IMR-90 (cell line): ENCODE results near the gene AANAT.

Experiments used
- BHLHE40 ChIP-seq: fragments of 150-350 bp; IDR thresholded peaks from 2 replicates; pipeline ENCODE4 v1.6.1; 2016; ENCODE audit warnings: mild to moderate bottlenecking, low read depth, low read length
- CEBPB ChIP-seq: IDR thresholded peaks from 2 replicates; pipeline ENCODE4 v1.6.1; 2012; ENCODE audit warnings: low read depth, low read length, improper control_type of control experiment
- CHD1 ChIP-seq: IDR thresholded peaks from 2 replicates; pipeline ENCODE4 v1.6.1; 2012; ENCODE audit warnings: low read depth, low read length, improper control_type of control experiment
- MAFK ChIP-seq: IDR thresholded peaks from 2 replicates; pipeline ENCODE4 v1.6.1; 2012; ENCODE audit warnings: low read depth, low read length, improper control_type of control experiment
- MXI1 ChIP-seq: IDR thresholded peaks from 2 replicates; pipeline ENCODE4 v1.6.1; 2012; ENCODE audit warnings: low read depth, mild to moderate bottlenecking, low read length, moderate library complexity, borderline replicate concordance
- NFE2L2 ChIP-seq: fragments of 150-350 bp; IDR thresholded peaks from 2 replicates; pipeline ENCODE4 v1.6.1; 2016; ENCODE audit warnings: low read depth, mild to moderate bottlenecking, low read length
- POLR2A ChIP-seq: IDR thresholded peaks from 2 replicates; pipeline ENCODE4 v1.6.1; 2012; ENCODE audit warnings: mild to moderate bottlenecking, low read depth, low read length
- RAD21 ChIP-seq: IDR thresholded peaks from 2 replicates; pipeline ENCODE4 v1.6.1; 2012; ENCODE audit warnings: low read length, improper control_type of control experiment
- RFX5 ChIP-seq: IDR thresholded peaks from 2 replicates; pipeline ENCODE4 v1.8.0; 2012; ENCODE audit warnings: low read depth, mild to moderate bottlenecking, low read length, moderate library complexity
- SMC3 ChIP-seq: fragments of 150-350 bp; IDR thresholded peaks from 2 replicates; pipeline ENCODE4 v1.6.1; 2016; ENCODE audit warnings: low read depth, mild to moderate bottlenecking, antibody characterized with exemption, low read length, moderate library complexity
- TF ChIP-seq, protein P1 (sequence below): conservative IDR thresholded peaks from 2 replicates; pipeline ENCODE4 v1.5.1; 2012; ENCODE audit warnings: mild to moderate bottlenecking, low read depth, low read length, improper control_type of control experiment
- TF ChIP-seq, protein P2 (sequence below): fragments of 150-350 bp; IDR thresholded peaks from 2 replicates; pipeline ENCODE4 v1.6.1; 2017; ENCODE audit warnings: mild to moderate bottlenecking, antibody characterized with exemption, low read length, low read depth

DNA sequence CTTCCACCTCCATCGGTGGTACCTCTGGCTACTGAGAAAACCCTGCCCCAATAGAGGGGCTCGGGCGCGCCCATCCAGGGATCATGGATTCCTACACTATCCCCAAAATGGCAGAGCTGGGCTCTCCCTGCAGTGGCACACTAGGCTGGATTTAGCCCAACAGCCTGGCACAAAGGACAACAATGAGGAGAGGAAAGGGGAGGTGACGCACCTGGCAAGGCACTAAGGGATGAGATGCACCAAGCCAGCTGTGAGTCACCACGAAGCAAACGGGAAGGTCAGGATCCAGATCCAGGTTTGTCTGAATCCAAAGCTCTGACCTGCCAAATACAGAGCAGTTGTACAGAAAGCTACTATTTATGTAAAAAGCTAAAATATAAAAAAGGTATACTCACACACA lies 32.5 kb upstream of the AANAT start:
- TF ChIP-seq, protein P1, sequence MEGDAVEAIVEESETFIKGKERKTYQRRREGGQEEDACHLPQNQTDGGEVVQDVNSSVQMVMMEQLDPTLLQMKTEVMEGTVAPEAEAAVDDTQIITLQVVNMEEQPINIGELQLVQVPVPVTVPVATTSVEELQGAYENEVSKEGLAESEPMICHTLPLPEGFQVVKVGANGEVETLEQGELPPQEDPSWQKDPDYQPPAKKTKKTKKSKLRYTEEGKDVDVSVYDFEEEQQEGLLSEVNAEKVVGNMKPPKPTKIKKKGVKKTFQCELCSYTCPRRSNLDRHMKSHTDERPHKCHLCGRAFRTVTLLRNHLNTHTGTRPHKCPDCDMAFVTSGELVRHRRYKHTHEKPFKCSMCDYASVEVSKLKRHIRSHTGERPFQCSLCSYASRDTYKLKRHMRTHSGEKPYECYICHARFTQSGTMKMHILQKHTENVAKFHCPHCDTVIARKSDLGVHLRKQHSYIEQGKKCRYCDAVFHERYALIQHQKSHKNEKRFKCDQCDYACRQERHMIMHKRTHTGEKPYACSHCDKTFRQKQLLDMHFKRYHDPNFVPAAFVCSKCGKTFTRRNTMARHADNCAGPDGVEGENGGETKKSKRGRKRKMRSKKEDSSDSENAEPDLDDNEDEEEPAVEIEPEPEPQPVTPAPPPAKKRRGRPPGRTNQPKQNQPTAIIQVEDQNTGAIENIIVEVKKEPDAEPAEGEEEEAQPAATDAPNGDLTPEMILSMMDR, result no peak
- TF ChIP-seq POLR2A, result no peak
- no peak for TF ChIP-seq RFX5
- no peak for TF ChIP-seq CHD1
- TF ChIP-seq, protein P2, sequence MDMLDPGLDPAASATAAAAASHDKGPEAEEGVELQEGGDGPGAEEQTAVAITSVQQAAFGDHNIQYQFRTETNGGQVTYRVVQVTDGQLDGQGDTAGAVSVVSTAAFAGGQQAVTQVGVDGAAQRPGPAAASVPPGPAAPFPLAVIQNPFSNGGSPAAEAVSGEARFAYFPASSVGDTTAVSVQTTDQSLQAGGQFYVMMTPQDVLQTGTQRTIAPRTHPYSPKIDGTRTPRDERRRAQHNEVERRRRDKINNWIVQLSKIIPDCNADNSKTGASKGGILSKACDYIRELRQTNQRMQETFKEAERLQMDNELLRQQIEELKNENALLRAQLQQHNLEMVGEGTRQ, result no peak
- no peak for TF ChIP-seq RAD21
- TF ChIP-seq BHLHE40, result no peak
- no peak for TF ChIP-seq MXI1
- TF ChIP-seq NFE2L2, result no peak
- TF ChIP-seq CEBPB, result no peak
- TF ChIP-seq MAFK, result no peak
- no peak for TF ChIP-seq SMC3
